Natural killer cell (primary cell): ENCODE results near the gene PVALEF. TPM values are rescaled to one million over a fixed set of nuclear protein-coding genes. Genes with fewer than 3 reads are reported as not detected.

Experiments
- ATAC-seq, 3 donors: fragments of 150-1000 bp in 2 of 3; fragments of 200-7000 bp in 1 of 3; cut with Tn5 transposase; 1 replicate in 1 of 3; 2 replicates in 2 of 3; pipeline ENCODE4 v1.10.0; 2021; ENCODE audit warnings: mild to moderate bottlenecking in 2 of 3, moderate library complexity in 2 of 3
- DNase-seq, 2 donors: peaks; one replicate each; pipeline versions ENCODE4 v3.0.0 to v3.0.0-alpha.2; 2013 to 2021; ENCODE audit warnings: mixed read lengths in 1 of 2
- H3K27ac ChIP-seq: one replicate; pipeline ENCODE4 v1.5.1; 2013; ENCODE audit warnings: mild to moderate bottlenecking, low read length
- H3K27me3 ChIP-seq: one replicate; pipeline ENCODE4 v1.6.1; 2013; ENCODE audit warnings: low read length; ENCODE audit not compliant: control insufficient read depth, insufficient read depth
- H3K36me3 ChIP-seq: one replicate; pipeline ENCODE4 v1.6.1; 2013; ENCODE audit warnings: low read length; ENCODE audit not compliant: control insufficient read depth, insufficient read depth
- H3K4me1 ChIP-seq: one replicate; pipeline ENCODE4 v1.6.1; 2013; ENCODE audit warnings: low read length; ENCODE audit not compliant: control insufficient read depth, insufficient read depth
- H3K4me3 ChIP-seq: one replicate; pipeline ENCODE4 v1.5.1; 2013; ENCODE audit warnings: low read length
- H3K9me3 ChIP-seq: one replicate; pipeline ENCODE4 v1.6.1; 2013; ENCODE audit warnings: low read length; ENCODE audit not compliant: control insufficient read depth, insufficient read depth
- H3K27ac Mint-ChIP-seq, 2 donors: one replicate each; pipeline ENCODE4 v1.8.0; 2022; ENCODE audit warnings: mild to moderate bottlenecking in 2 of 2, mixed read lengths in 2 of 2, moderate library complexity in 1 of 2
- H3K27me3 Mint-ChIP-seq, 2 donors: one replicate each; pipeline ENCODE4 v1.8.0; 2022; ENCODE audit warnings: low read depth in 2 of 2, mixed read lengths in 2 of 2
- H3K36me3 Mint-ChIP-seq: one replicate; pipeline ENCODE4 v1.8.0; 2022; ENCODE audit warnings: mixed read lengths
- H3K4me1 Mint-ChIP-seq, 2 donors: one replicate each; pipeline ENCODE4 v1.8.0; 2022; ENCODE audit warnings: mixed read lengths in 2 of 2
- H3K4me3 Mint-ChIP-seq: one replicate; pipeline ENCODE4 v1.8.0; 2022; ENCODE audit warnings: mild to moderate bottlenecking, moderate library complexity, mixed read lengths
- H3K9me3 Mint-ChIP-seq, 2 donors: one replicate each; pipeline ENCODE4 v1.8.0; 2022; ENCODE audit warnings: mixed read lengths in 2 of 2
- WGBS: methylation state at CpG from one replicate; pipeline ENCODE4 v1.1.7; 2013; ENCODE audit warnings: missing lambda C conversion rate; ENCODE audit not compliant: insufficient coverage; 5-methylcytosine and 5-hydroxymethylcytosine counted together
- intact Hi-C: fragments of 100-400 bp; cut with micrococcal nuclease; formaldehyde crosslinking; loops from one replicate; pipeline ENCODE4 v1.14.2; 2022
- total RNA-seq, 4 donors: library from RNA; stranded (reverse); fragments of 120-200 nt in 1 of 4; gene quantifications; one replicate each; pipeline versions ENCODE4 v1.2.3 to v1.2.4, GENCODE V29; 2013 to 2022
- TF ChIP-seq, protein P1 (sequence below): fragments of 200-600 bp; IDR thresholded peaks from one replicate; pipeline ENCODE4 v1.8.0; 2022; ENCODE audit warnings: antibody characterized with exemption

PVALEF gene
- total RNA-seq, 3 donors from 2014 or later (not counting 1 experiment from before 2014, with no cell fraction given): not detected

DNA sequence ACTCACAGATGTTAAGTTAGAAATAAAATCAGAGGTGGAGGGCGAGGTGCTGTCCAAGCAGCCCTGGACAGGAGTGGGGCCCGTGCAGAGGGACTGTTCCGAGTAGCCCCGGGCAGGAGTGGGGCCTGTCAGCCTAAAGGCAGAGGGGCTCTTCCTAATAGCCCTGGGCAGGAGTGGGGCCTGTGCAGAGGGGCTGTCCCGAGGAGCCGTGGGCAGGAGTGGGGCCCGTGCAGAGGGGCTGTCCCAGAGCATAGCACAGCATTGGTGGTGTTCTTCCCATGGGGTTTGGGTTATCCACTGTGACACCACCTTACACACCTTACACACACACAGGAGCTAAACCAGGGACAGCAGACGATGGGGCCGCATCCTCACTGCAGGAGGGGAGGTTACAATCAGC lies 47.1 kb downstream of the PVALEF start:
- Mint-ChIP-seq H3K27me3 (no peaks in the 10 kb centered on the region), H3K4me3 (no peak overlapping the region), H3K36me3 (no peaks in the 10 kb centered on the region), H3K27ac (no peak overlapping the region), H3K4me1 (peaks cover 0 to 6% of the 10 kb centered on the region in 2 donors), H3K9me3 (no peaks in the 10 kb centered on the region)
- H3K36me3 ChIP-seq: no peaks in the 10 kb centered on the region
- DNase-seq (no peak), ATAC-seq (no peak)
- H3K27ac ChIP-seq: no peak overlapping the region
- intact Hi-C loops: no loop called here
- no peaks in the 10 kb centered on the region for H3K27me3 ChIP-seq
- no peak overlapping the region for H3K4me3 ChIP-seq
- H3K9me3 ChIP-seq: no peaks in the 10 kb centered on the region
- no peaks in the 10 kb centered on the region for H3K4me1 ChIP-seq
- 85% methylated on average over 8 of the region's 9 CpGs for WGBS
- TF ChIP-seq, protein P1, sequence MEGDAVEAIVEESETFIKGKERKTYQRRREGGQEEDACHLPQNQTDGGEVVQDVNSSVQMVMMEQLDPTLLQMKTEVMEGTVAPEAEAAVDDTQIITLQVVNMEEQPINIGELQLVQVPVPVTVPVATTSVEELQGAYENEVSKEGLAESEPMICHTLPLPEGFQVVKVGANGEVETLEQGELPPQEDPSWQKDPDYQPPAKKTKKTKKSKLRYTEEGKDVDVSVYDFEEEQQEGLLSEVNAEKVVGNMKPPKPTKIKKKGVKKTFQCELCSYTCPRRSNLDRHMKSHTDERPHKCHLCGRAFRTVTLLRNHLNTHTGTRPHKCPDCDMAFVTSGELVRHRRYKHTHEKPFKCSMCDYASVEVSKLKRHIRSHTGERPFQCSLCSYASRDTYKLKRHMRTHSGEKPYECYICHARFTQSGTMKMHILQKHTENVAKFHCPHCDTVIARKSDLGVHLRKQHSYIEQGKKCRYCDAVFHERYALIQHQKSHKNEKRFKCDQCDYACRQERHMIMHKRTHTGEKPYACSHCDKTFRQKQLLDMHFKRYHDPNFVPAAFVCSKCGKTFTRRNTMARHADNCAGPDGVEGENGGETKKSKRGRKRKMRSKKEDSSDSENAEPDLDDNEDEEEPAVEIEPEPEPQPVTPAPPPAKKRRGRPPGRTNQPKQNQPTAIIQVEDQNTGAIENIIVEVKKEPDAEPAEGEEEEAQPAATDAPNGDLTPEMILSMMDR: no peak

DNA sequence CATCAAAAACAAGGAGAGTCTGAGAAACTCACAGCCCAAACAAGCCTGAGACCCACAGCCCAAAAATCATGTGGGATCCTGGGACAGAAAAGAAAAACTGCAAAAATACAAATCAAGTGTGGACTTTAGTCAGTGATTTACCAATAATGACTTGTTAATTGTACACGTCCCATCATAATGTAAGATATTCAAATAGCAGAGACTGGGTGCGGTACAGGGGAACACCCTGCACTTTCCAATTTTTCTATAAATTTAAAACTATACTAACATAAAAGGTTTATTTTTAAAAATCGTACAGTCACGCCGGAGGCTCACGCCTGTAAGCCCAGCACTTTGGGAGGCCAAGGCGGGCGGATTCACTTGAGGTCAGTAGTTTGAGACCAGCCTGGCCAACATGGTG lies 48.7 kb downstream of the PVALEF start:
- Mint-ChIP-seq H3K27me3 (no peaks in the 10 kb centered on the region), H3K9me3 (no peaks in the 10 kb centered on the region), H3K36me3 (no peaks in the 10 kb centered on the region), H3K27ac (no peak overlapping the region), H3K4me1 (peaks cover 0 to 6% of the 10 kb centered on the region in 2 donors), H3K4me3 (no peak overlapping the region)
- WGBS: 96% methylated on average over 8 of the region's 8 CpGs
- Histone ChIP-seq H3K27ac (no peak overlapping the region), H3K9me3 (no peaks in the 10 kb centered on the region), H3K36me3 (no peaks in the 10 kb centered on the region), H3K4me1 (no peaks in the 10 kb centered on the region), H3K4me3 (no peak overlapping the region), H3K27me3 (no peaks in the 10 kb centered on the region)
- TF ChIP-seq, protein P1: no peak
- DNase-seq (no peak), ATAC-seq (no peak)
- intact Hi-C loops: no loop called here

DNA sequence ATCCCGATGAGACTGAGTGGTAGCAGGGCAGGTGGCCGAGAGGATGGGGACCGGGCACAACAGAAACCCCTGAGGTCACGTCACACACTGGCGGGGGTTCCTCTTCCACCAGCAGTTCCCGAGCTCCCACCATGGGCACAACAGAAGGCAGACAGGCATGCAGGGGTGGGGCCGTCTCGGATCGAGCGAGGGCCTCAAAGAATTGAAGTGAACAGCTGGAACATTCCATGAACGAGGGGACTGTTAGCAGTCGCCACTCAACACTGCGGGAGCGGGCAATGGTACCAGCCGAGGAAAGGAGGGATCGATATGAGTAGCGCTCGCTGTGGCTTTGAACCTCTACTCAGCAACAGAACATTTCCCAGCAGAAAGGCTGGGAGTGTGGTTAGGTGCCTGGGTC lies 52.2 kb downstream of the PVALEF start:
- 95% methylated on average over 16 of the region's 18 CpGs for WGBS
- Mint-ChIP-seq H3K9me3 (no peaks in the 10 kb centered on the region), H3K36me3 (no peaks in the 10 kb centered on the region), H3K4me1 (peaks cover 5 to 6% of the 10 kb centered on the region in 2 donors), H3K27me3 (no peaks in the 10 kb centered on the region), H3K4me3 (no peak overlapping the region), H3K27ac (no peak overlapping the region)
- DNase-seq (no peak), ATAC-seq (no peak)
- no peaks in the 10 kb centered on the region for H3K36me3 ChIP-seq
- intact Hi-C loops: no loop called here
- no peaks in the 10 kb centered on the region for H3K9me3 ChIP-seq
- no peak overlapping the region for H3K4me3 ChIP-seq
- TF ChIP-seq, protein P1: no peak
- H3K27me3 ChIP-seq: no peaks in the 10 kb centered on the region
- H3K4me1 ChIP-seq: peaks cover 13% of the 10 kb centered on the region
- no peak overlapping the region for H3K27ac ChIP-seq

DNA sequence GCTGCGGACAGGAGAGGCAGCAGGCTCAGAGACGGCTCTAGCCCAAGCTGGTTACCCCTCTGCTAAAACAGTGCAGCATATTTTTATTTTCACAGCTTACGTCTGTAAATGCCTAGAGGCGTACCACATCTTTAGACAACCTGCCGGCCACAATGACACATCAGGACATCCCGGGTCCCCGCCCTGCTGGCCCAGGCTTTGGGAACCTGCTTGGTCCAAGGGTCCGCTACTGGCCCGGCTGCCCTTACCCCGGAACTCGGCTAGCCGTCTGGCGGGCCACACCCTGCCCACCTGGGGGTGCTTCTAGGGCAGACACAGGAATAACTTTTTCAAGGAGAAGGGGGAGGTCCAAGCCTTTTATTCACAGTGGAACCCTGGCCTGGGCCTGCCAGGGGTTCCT lies 53.2 kb downstream of the PVALEF start:
- Mint-ChIP-seq H3K4me1 (peaks cover 7 to 12% of the 10 kb centered on the region in 2 donors), H3K36me3 (no peaks in the 10 kb centered on the region), H3K9me3 (no peaks in the 10 kb centered on the region), H3K4me3 (no peak overlapping the region), H3K27me3 (no peaks in the 10 kb centered on the region), H3K27ac (no peak overlapping the region)
- Histone ChIP-seq H3K36me3 (no peaks in the 10 kb centered on the region), H3K4me1 (peaks cover 16% of the 10 kb centered on the region), H3K27me3 (no peaks in the 10 kb centered on the region), H3K9me3 (no peaks in the 10 kb centered on the region), H3K4me3 (no peak overlapping the region), H3K27ac (no peak overlapping the region)
- DNase-seq (no peak), ATAC-seq (no peak)
- 89% methylated on average over 13 of the region's 13 CpGs for WGBS
- TF ChIP-seq, protein P1: no peak
- intact Hi-C loops: no loop called here
